K562 (cell line): ENCODE data around the gene P2RY13.

Experiments
- ATF3 ChIP-seq, 2 experiments: fragments of 450-650 bp in 1 of 2; sonication (generic) in 1 of 2; formaldehyde crosslinking in 1 of 2; IDR thresholded peaks in 1 of 2; conservative IDR thresholded peaks in 1 of 2; 2 replicates each; pipeline versions ENCODE4 v1.6.1 to v1.8.1; 2016 to 2023; ENCODE audit warnings: mild to moderate bottlenecking in 2 of 2, moderate library complexity in 2 of 2, inconsistent platforms in 1 of 2, missing genetic modification reagents in 1 of 2
- CBFB ChIP-seq: sonication (generic); formaldehyde crosslinking; IDR thresholded peaks from 2 replicates; pipeline ENCODE4 v1.4.0; 2020; ENCODE audit warnings: mild to moderate bottlenecking, missing genetic modification reagents
- CREM ChIP-seq: IDR thresholded peaks from 2 replicates; pipeline ENCODE4 v1.6.1; 2014; ENCODE audit warnings: antibody characterized with exemption, low read depth
- EP300 ChIP-seq: IDR thresholded peaks from 2 replicates; pipeline ENCODE4 v1.6.1; 2012; ENCODE audit warnings: low read length, improper control_type of control experiment
- NBN ChIP-seq: fragments of 450-650 bp; IDR thresholded peaks from 2 replicates; pipeline ENCODE4 v1.6.1; 2016; ENCODE audit warnings: low read depth, mild to moderate bottlenecking
- THAP7 ChIP-seq: fragments of 250-450 bp; sonication (Bioruptor Pico); IDR thresholded peaks from 2 replicates; pipeline ENCODE4 v1.5.0; 2021
- ZBTB1 ChIP-seq: sonication (generic); formaldehyde crosslinking; IDR thresholded peaks from 2 replicates; pipeline ENCODE4 v1.8.1; 2023; ENCODE audit warnings: missing genetic modification reagents, low read depth, mild to moderate bottlenecking, borderline replicate concordance
- ZNF212 ChIP-seq: fragments of 450-650 bp; formaldehyde crosslinking; IDR thresholded peaks from 2 replicates; pipeline ENCODE4 v1.4.0; 2020; ENCODE audit warnings: mild to moderate bottlenecking
- ZNF695 ChIP-seq: fragments of 450-650 bp; formaldehyde crosslinking; IDR thresholded peaks from 2 replicates; pipeline ENCODE4 v1.4.0; 2020; ENCODE audit warnings: mild to moderate bottlenecking, moderate library complexity
- TF ChIP-seq, protein P1 (sequence below): sonication (generic); formaldehyde crosslinking; IDR thresholded peaks from 2 replicates; pipeline ENCODE4 v1.8.1; 2023; ENCODE audit warnings: mild to moderate bottlenecking, missing genetic modification reagents
- TF ChIP-seq, protein P2 (sequence below), 3 experiments: IDR thresholded peaks in 2 of 3; conservative IDR thresholded peaks in 1 of 3; 2 replicates each; pipeline ENCODE4 v1.5.1; 2011 to 2012; ENCODE audit warnings: low read length in 3 of 3, mild to moderate bottlenecking in 3 of 3, control low read depth in 2 of 3, improper control_type of control experiment in 1 of 3, inconsistent platforms in 1 of 3, low read depth in 1 of 3, mixed read lengths in 1 of 3, moderate library complexity in 1 of 3; ENCODE audit not compliant: insufficient read depth in 2 of 3

DNA sequence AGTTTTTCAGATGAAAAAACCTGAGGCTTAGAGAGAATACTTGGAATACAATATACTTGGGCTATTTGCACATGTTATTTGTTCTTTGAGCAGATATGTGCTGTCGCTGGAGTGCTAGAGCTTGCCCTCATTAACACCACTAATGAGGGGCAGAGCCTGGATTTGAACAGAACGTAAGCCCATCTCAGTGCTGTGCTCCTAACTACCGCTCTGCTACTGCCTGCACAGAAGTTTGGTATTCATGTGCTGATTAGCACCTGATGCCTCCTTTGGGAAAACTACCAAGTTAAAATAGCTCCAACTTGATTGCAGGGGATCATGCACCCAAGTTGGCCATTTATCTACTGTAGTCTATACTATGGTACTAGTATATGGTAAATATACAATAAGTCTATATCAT, 16.4 kb downstream of the P2RY13 start:
- TF ChIP-seq ATF3 (IDR thresholded peaks at IDR 0.05): no peak
- TF ChIP-seq ATF3 (CRISPR knock-in tag; conservative IDR thresholded peaks at IDR 0.05): no peak
- TF ChIP-seq THAP7 (CRISPR knock-in tag): no peak
- no peak for TF ChIP-seq NBN
- TF ChIP-seq, protein P1, sequence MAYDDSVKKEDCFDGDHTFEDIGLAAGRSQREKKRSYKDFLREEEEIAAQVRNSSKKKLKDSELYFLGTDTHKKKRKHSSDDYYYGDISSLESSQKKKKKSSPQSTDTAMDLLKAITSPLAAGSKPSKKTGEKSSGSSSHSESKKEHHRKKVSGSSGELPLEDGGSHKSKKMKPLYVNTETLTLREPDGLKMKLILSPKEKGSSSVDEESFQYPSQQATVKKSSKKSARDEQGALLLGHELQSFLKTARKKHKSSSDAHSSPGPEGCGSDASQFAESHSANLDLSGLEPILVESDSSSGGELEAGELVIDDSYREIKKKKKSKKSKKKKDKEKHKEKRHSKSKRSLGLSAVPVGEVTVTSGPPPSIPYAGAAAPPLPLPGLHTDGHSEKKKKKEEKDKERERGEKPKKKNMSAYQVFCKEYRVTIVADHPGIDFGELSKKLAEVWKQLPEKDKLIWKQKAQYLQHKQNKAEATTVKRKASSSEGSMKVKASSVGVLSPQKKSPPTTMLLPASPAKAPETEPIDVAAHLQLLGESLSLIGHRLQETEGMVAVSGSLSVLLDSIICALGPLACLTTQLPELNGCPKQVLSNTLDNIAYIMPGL (CRISPR knock-in tag): no peak
- no peak for TF ChIP-seq ZNF212 (CRISPR knock-in tag)
- no peak for TF ChIP-seq ZNF695 (CRISPR knock-in tag)
- TF ChIP-seq CBFB (CRISPR knock-in tag): no peak
- no peak for TF ChIP-seq ZBTB1 (CRISPR knock-in tag)
- TF ChIP-seq, protein P2, sequence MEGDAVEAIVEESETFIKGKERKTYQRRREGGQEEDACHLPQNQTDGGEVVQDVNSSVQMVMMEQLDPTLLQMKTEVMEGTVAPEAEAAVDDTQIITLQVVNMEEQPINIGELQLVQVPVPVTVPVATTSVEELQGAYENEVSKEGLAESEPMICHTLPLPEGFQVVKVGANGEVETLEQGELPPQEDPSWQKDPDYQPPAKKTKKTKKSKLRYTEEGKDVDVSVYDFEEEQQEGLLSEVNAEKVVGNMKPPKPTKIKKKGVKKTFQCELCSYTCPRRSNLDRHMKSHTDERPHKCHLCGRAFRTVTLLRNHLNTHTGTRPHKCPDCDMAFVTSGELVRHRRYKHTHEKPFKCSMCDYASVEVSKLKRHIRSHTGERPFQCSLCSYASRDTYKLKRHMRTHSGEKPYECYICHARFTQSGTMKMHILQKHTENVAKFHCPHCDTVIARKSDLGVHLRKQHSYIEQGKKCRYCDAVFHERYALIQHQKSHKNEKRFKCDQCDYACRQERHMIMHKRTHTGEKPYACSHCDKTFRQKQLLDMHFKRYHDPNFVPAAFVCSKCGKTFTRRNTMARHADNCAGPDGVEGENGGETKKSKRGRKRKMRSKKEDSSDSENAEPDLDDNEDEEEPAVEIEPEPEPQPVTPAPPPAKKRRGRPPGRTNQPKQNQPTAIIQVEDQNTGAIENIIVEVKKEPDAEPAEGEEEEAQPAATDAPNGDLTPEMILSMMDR (IDR thresholded peaks at IDR 0.05 in 2 of 3, conservative IDR thresholded peaks at IDR 0.05 in 1 of 3; ENCODE audit: insufficient read depth in 2 of 3, low read depth in 1 of 3, low read length in 3 of 3): no peak
- no peak for TF ChIP-seq EP300
- no peak for TF ChIP-seq CREM
